Brain pericyte (primary cell): Measurements from ENCODE around the gene KIFAP3.
"Not testable (repeated sequence)": the region's sequence is repeated elsewhere in the genome, so short reads cannot be mapped to it uniquely, and the experiment has no call there.

Source experiments
- DNase-seq: peaks from one replicate; pipeline ENCODE4 v3.0.0-alpha.2; 2012; ENCODE audit warnings: low read depth, low spot score

KIFAP3 gene

DNA sequence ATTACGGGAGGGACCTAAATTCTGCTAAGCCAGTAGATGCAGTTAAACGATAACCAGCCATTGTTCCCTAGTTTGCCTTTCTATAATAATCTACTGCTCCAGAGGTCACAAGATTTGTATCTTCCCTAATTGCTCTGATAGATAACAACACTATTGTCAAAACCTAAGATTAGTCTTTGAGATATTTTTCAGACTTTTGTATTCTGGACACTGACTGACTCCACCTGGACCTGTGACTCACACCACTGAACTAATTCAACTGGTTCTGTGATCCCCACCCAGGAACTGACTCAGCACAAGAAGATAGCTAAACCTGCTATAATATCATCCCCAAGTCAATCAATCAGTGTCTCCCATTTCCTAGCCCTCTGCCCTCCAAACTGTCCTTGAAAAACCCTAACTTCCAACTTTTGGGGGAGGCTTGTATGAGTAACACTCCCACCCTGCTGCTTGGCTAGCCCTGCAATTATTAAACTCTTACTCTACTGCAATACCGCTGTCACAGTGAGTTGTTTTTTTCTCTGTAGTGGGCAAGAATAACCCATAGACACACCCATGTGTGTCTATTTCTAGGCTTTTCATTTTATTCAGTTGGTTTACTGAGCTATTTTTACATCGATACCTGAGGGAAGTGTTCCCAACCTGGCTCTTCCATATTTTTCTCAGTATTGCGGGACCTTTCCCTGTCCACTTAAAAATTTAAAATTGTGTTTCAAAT is 11.2 kb downstream of the KIFAP3 start:
- no peak for DNase-seq

DNA sequence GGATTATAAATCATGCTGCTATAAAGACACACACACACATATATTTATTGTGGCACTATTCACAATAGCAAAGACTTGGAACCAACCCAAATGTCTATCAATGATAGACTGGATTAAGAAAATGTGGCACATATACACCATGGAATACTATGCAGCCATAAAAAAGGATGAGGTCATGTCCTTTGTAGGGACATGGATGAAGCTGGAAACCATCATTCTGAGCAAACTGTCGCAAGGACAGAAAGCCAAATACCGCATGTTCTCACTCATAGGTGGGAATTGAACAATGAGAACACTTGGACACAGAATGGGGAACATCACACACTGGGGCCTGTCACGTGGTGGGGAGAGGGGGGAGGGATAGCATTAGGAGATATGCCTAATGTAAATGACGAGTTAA is 12.8 kb downstream of the KIFAP3 start:
- not testable (repeated sequence) for DNase-seq

DNA sequence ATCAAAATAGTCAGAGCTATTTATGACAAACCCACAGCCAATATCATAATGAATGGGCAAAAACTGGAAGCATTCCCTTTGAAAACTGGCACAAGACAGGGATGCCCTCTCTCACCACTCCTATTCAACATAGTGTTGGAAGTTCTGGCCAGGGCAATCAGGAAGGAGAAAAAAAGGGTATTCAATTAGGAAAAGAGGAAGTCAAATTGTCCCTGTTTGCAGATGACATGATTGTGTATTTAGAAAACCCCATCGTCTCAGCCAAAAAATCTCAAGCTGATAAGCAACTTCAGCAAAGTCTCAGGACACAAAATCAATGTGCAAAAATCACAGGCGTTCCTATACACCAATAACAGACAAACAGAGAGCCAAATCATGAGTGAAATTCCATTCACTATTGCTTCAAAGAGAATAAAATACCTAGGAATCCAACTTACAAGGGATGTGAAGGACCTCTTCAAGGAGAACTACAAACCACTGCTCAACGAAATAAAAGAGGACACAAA is 14.4 kb downstream of the KIFAP3 start:
- not testable (repeated sequence) for DNase-seq

DNA sequence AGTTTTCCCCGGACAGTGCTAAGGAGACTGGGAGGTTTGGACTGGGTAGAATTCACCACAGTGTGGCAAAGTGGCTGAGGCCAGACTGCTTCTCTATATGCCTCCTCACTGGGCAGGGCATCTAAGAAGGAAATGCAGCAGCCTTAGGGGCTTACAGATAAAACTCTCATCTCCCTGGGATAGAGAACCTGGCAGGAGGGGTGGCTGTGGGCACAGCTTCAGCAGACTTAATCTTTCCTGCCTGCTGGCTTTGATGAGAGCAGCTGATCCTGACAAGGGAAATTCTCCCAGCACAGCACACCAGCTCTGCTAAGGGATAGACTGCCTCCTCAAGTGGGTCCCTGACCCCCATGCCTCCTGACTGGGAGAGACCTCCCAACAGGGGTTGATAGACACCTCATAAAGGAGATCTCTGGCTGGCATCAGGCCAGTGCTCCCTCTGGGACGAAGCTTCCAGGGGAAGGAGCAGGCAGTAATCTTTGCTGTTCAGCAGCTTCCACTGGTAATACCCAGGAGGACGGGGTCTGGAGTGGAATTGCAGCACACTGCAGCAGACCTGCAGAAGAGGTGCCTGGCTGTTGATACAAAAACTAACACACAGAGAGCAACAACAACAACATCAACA is 25.2 kb downstream of the KIFAP3 start:
- no peak for DNase-seq

DNA sequence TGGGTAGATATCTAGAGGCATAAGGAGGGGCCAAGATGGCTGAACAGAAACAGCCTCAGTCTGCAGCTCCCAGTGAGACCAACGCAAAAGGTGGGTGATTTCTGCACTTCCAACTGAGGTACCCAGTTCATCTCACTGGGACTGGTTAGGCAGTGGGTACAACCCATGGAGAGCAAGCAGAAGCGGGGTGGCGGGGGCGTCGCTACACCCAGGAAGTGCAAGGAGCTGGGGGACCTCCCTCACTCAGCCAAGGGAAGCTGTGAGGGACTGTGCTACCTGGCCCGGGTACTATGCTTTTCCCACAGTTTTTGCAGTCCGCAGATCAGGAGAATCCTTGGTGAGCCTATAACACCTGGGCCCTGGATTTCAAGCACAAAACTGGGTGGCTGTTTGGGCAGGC is 26.0 kb downstream of the KIFAP3 start:
- DNase-seq = no peak

DNA sequence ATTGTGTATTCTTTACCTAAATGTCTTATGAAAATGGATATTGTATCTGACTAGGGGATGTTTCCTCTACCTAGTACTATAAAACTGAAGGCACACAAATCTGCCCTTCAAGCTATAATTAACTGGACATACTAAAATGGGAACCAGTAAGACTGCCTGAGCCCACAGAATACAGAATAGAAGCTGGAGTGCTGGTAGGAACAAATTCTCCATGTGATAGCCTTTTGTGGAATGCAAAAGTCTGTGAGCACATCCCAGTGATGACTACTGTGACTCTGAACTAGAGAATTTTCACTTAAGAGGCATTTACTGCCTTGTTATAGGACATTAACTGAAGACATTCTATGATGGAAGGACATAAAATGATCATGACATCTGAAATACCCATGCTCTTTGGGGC is 30.3 kb downstream of the KIFAP3 start:
- no peak for DNase-seq

DNA sequence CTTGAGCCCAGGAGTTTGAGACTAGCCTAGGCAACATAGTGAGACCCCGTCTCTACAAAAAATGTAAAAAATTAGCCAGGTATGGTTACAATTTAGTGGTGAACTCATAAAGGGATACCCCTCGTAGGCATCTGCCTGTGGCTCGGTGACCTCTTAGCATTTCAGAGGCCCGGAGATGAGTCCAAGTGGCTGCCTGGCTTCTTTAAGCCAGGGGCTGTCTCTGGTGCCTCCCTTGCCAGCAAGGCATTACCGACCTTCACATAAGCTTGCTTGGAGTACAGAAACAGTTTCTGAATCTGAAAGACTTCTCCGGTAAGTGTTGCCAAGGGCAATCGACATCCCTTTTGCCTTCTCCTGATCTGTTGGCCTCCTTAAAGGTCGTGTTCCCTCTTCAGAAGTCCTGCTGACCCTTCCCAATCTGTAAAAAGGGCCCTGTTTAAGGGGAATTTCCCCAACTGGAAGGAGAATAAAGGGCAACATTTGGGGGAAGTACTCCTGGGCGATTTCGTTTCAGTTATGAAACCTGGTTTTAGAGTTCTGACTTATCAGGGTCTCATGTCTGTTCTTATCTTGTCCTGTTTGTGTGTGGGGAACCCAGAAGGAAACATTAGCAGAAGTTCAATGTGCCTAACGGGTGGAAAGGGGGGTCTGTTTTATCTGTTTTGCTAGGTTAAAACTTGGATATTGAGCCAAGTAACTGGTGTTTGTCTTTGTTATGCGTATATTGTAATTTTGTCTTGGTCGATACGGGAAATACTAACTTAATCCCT is 32.9 kb downstream of the KIFAP3 start:
- DNase-seq = no peak

DNA sequence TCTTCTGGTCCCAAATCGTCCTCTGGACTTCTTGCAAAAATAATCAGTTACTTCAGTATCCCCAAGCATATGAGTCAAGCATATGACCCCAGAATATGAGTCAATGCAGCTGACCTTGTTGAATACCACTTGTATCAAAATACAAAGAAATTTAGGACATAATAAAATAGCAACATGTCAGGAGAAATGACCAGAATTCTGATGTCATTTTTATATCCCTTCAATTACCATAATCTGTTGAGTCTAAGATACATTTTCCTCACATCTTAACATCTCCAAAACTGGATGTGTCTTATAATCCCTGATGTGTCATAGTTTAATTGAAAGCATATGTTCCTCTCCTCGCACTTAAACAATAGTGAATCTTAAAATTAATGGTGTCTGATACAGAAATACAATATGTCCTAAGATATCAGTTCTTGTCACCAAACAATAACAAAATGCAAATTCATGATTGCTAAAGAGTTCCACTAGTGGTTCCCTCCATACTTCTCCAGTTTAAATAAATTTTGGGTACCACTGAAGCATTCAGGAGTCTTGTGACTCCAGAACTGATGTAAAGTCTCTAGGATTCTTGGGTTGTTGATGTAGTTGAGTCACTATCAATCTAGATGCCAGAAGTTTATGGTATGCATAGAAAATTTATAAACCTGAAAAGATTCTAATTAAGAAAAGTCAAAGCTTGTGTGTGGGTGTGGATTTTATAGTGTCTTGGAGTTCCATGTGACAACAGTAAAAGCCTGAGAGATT is 41.8 kb downstream of the KIFAP3 start:
- peak; percentile 7 for DNase-seq

DNA sequence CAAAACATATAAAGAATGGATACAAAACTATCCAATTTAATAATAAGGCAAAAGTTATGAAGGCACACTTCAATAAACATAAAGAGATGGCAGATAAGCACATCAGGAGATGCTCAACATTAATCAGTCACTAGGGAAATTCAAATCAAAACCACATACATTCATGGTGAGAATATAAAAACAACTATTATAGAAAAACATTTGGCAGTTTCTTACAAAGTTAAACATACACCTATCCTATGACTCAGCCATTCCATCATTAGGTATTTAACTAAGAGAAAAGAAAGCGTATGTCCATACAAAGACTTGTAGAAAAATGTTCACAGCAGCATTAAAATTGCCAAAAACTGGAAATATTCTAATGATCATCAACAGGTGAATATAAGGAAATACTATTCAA is 44.3 kb downstream of the KIFAP3 start:
- no peak for DNase-seq

DNA sequence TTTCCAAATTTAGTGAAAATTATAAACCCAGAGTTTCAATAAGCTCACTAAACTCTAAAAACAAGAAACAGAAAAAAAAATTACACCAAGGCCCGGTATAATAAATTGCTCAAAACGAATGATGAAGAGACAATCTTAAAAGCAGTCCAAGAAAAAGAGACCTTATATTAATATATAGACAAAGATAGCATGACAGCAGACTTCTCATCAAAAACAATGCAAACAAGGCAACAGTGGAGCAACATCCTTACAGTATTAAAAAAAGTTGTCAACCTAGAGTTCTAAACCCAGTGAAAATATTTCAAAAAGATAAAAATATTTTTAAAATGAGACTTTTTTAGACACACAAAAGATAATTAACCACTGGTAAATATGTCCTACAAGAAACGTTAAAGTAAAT is 46.7 kb downstream of the KIFAP3 start:
- DNase-seq = no peak

DNA sequence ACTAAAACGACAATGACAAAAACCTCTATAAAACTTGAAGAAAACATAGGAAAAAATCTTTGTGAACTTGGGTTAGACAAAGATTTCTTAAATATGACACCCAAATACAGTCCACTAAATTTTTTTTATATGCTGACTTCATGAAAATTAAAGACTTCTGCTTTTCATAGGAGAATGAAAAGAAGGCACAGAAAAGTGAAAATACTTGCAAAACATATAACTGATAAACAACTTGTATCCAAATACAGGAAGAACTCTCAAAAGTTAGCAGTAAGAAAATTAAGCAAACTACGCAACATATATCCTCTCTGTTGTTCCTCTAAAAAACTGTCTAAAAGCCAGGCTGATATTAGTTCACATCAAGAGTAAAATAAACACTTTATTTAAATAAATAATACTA is 53.6 kb downstream of the KIFAP3 start:
- DNase-seq = no peak

DNA sequence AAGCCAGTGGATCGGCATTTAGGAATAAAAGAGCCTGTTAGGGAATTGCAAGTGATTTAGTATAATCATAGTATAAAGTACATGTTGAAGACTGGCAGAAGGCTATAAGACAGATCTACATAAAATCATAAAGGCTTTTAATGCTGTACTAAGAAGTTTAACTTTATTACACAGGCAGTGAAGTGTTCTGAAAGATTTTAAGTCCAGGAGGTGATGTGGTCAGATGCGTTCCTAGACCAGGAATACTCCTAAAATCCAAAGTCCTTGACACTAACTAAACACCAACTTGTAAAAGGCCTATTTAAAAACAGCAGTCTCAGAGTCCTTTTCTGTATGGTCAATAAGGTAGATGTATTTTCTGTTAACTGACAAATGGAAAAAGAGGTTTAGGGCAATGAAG is 57.0 kb downstream of the KIFAP3 start:
- no peak for DNase-seq

DNA sequence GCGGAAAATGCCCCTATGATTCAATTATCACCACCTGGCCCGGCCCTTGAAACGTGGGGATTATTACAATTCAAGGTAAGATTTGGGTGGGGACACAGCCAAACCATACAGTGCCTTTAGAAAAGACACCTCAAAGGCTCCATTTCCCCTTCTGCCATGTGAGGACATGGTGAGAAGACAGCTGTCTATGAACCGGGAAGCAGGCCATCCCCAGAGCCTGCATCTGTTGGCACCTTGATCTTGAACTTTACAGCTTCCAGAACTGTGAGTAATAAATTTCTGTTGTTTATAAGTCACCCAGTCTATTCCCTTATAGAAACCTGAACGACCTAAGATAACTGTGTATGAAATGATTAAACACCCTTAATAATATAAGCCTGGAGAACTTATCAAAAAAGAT is 61.6 kb downstream of the KIFAP3 start:
- DNase-seq = no peak

DNA sequence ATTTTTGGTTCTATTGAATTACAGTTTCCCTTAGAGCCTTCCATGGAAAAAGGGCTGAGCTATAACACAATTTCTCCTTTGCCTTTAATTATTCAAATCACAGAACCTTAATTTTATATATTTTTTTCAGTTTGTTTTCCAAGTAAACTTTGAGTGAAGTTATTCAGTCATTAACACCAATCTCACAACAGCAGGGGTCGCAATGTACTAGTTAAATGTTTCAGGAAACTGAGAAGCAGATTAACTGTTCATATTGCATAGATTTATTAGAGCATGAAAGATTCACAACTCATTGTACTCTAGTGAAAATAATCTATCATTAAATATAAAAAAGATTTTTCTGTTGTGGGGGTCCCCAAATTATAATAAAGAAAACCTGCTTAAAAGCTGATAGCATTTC is 64.1 kb downstream of the KIFAP3 start:
- no peak for DNase-seq

DNA sequence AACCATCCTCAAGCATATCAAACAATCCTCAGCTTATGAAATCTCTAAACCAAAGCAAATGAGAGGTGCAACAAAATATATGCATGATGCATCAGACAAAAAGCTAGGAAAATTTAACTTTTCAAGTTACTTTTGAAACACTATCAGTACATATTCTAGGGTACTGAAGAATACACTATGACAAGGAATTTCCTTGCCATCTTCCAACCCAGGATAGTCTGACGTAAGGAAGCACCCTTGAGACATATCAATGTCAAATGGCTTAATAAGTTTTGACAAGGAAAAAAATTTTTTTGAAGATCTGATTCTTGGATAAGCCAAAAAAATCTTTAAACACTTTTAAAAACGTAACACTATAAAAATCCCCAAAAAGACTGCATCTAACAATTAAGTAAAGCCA is 64.9 kb downstream of the KIFAP3 start:
- DNase-seq = no peak

DNA sequence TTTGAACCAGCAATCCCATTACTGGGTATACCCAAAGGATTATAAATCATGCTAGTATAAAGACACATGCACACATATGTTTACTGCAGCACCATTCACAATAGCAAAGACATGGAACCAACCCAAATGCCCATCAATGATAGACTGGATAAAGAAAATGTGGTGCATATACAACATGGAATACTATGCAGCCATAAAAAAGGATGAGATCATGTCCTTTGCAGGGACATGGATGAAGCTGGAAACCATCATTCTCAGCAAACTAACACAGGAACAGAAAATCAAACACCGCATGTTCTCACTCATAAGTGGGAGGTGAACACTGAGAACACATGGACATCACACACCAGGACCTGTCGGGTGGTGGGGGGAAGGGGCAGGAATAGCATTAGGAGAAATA is 65.8 kb downstream of the KIFAP3 start:
- not testable (repeated sequence) for DNase-seq

DNA sequence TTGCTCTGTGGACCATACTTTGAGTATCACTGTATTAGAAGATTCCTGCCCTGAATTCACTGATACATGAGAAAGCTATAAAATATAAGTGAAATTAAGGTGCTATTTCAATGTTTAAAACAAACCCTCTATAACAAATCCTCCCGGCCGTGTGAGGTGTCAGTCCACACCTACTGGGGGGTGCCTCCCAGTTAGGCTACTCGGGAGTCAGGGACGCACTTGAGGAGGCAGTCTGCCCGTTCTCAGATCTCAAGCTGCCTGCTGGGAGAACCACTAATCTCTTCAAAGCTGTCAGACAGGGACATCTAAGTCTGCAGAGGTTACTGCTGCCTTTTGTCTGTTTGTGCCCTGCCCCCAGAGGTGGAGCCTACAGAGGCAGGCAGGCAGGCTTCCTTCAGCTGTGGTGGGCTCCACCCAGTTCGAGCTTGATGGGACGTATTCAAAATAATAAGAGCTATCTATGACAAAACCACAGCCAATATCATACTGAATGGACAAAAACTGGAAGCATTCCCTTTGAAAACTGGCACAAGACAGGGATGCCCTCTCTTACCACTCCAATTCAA is 71.1 kb downstream of the KIFAP3 start:
- DNase-seq = not testable (repeated sequence)

DNA sequence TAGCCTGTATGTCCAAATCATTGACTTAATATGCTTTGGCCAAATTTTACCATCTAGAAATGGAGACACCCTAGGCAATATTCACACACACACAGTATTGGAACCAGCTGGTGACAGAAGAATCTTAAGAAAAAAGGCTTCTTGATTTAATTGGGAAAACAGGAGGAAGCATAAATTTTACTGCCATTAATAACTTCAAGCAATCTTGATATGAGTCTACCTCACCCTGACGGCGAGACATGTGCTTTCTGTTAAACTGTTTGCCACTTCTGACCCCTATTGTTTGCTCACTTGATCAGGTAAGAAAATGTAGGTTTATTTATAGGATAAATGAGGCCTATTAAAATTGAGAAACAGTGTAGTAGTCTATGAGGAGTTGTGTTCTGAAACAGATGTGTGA is 73.2 kb downstream of the KIFAP3 start:
- DNase-seq = no peak

DNA sequence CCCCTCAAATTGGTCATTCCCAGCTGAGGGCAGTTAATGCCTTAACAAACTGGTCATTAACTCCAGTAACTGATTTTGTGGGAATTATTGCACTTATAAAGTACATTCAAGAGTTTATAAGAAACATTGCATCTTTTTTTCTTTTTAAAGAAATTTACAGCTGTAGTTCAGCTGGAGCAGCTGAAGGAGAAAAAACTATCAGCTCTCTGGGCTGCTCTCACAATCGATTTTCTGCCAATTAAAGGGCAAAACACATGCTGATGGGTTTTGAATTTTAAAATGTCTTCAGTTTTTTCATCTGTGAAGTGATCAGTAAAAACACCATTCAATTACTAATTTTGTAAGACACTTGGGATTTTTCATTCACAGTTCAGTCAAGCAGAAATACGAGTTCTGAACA is 74.7 kb downstream of the KIFAP3 start:
- DNase-seq = no peak

DNA sequence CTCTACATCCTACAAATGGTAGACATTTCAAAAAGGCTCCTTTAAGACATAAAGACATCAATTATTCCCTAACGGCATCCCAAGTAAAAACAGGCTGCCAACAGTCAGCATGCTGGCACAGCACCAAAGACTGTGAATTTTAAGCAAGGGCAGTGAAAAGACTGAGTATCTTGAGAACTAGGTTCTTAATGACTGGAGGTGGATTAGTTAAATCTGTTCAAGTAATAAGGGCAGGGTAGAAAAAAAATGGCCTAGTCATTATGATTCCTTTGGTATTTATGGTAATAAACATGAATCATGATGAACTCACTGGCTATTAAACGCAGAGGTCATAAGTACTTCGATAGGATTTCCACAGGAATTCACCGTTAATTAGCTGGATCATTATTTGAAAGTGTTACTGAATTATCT is 75.2 kb downstream of the KIFAP3 start:
- no peak for DNase-seq

DNA sequence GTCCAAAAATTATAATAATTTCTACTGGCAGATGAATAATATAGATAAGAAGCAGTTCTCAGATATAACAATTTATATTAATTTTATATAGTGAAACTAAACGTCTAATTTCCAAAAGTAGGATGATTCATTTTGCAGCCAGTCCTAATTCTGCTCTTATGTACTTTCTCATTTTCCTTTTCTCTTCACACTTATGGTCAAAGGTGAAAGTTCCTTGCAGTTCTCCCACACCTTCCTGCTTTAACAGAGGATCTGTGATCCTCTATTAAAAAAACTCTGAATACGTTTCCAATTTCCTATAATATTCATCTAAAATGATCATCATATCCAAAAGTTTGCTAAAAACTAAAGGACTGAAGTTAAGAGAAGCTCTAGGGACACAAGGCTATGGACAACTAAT is 78.5 kb downstream of the KIFAP3 start:
- DNase-seq = no peak

DNA sequence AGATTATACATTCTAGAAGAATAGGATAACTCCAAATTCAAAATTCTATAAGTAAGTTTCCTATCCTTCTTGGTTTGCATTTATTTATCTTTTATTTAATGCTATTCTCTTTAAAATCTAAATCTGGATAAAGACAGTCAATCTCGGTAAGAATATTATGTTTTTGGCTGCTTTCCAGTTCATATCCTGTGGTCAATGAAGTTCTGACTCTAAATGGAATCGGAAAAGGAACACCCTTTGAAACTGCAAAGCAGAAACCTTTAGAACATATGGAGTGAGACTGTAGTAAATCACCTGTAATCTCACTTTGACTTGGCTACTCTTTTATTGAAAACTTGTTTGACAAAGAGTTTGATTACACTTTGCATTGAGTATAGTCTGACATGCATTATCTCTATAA is 85.2 kb downstream of the KIFAP3 start:
- DNase-seq = no peak
